Stomach smooth muscle (tissue), 2 donors: ENCODE data around the gene RPS6KA2.

Source experiments
- H3K27ac ChIP-seq: one replicate; pipeline ENCODE4 v1.7.0; 2013; ENCODE audit warnings: mild to moderate bottlenecking, low read length, inconsistent platforms
- H3K27me3 ChIP-seq, 2 donors: one replicate each; pipeline ENCODE4 v1.7.0; 2013; ENCODE audit warnings: low read length in 2 of 2; ENCODE audit not compliant: insufficient read depth in 2 of 2, control insufficient read depth in 1 of 2
- H3K36me3 ChIP-seq, 2 donors: one replicate each; pipeline ENCODE4 v1.7.0; 2013; ENCODE audit warnings: low read length in 2 of 2; ENCODE audit not compliant: control insufficient read depth in 2 of 2, insufficient read depth in 2 of 2
- H3K4me1 ChIP-seq: one replicate; pipeline ENCODE4 v1.7.0; 2013; ENCODE audit warnings: low read length; ENCODE audit not compliant: control insufficient read depth, insufficient read depth
- H3K4me3 ChIP-seq, 2 donors: one replicate each; pipeline ENCODE4 v1.7.0; 2013; ENCODE audit warnings: low read length in 2 of 2
- H3K9ac ChIP-seq, 2 donors: one replicate each; pipeline ENCODE4 v1.7.0; 2013; ENCODE audit warnings: low read length in 2 of 2, mild to moderate bottlenecking in 1 of 2
- H3K9me3 ChIP-seq, 2 donors: one replicate each; pipeline ENCODE4 v1.7.0; 2013; ENCODE audit warnings: low read length in 2 of 2; ENCODE audit not compliant: control insufficient read depth in 2 of 2
- donor health status: healthy.
- donor health status: Pancreatic carcinoma.

RPS6KA2 gene

GRCh38 chr6:166621114-166621540 lies 5.9 kb downstream of the RPS6KA2 start:
- Histone ChIP-seq H3K9me3 (no peaks in the 10 kb centered on the region), H3K9ac (no peak overlapping the region), H3K27me3 (no peaks in the 10 kb centered on the region), H3K27ac (peak overlapping the region; percentile 60), H3K4me3 (no peak overlapping the region), H3K4me1 (peaks cover 31% of the 10 kb centered on the region), H3K36me3 (no peaks in the 10 kb centered on the region)

GRCh38 chr6:166620478-166621113 lies 6.5 kb downstream of the RPS6KA2 start:
- no peaks in the 10 kb centered on the region for H3K36me3 ChIP-seq
- peak overlapping the region in 1 of 2 donors; percentile 26 for H3K9ac ChIP-seq
- no peaks in the 10 kb centered on the region for H3K9me3 ChIP-seq
- no peaks in the 10 kb centered on the region for H3K27me3 ChIP-seq
- H3K4me1 ChIP-seq: peaks cover 27% of the 10 kb centered on the region
- H3K4me3 ChIP-seq: peak overlapping the region in 1 of 2 donors; percentile 8
- H3K27ac ChIP-seq: peak overlapping the region; percentile 60

DNA sequence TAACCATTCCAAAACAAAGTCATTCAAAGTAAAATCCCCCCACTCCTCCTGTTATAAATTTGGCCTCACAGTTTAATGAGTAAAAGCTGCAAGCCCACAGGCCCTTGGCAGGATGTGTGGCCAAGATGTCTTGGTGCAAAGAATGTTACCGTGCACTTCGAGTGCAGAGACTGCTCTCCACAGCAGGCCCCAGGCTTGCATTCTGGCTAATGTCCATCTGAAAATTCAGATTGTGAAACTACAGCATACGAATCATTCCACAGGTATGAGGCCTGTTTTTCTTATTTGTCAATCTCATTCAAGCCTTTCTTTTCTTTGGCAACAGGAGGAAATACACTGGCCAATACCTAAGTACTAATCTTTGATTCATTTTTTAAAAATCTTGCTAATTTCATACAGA lies 7.1 kb downstream of the RPS6KA2 start:
- no peaks in the 10 kb centered on the region for H3K36me3 ChIP-seq
- no peaks in the 10 kb centered on the region for H3K9me3 ChIP-seq
- peak overlapping the region in 1 of 2 donors; percentile 23 for H3K4me3 ChIP-seq
- peak overlapping the region in 1 of 2 donors; percentile 26 for H3K9ac ChIP-seq
- H3K27ac ChIP-seq: peak overlapping the region; percentile 60
- H3K4me1 ChIP-seq: peaks cover 33% of the 10 kb centered on the region
- no peaks in the 10 kb centered on the region for H3K27me3 ChIP-seq

DNA sequence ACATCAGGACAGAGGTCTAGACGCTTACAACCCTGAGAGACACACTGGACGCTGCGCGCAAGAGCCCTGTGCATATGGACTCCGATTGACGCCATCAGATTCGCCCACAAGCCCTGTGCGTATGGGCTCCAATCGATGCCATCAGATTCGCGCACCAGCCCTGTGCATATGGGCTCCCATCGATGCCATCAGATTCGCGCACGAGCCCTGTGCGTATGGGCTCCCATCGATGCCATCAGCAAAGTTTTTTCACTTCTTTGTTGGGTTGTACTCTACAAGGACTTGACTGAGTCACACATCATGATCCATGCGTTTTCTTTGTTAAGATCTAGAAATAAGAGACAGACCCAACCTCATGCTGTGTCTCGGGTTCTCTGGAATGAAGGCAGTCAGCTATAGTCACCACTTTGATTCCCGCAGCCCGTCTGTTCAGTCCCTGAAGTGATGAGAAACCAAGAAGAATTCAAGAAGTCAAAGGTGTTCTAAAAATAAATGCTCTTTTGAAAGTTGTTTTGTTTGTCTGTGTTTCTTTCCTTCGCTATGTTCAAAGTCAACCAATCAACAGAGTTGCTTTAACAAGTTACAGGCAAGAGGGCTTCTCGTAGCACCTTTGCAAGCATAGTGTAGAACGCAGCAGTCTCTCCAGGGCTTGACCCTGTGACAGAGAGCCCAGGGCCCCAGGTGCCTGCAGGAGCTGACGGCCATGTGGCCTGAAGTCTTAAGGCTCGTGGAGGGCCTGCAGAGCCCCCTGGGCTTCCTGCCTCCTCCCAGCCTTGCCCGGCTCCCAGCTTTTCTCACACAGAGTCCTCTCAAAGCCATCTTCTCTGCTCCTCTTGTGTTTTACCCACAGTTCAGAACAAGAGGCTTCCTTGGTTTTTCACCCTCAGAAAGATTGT lies 7.9 kb downstream of the RPS6KA2 start:
- Histone ChIP-seq H3K9ac (peak overlapping the region in 1 of 2 donors; percentile 26), H3K4me1 (peaks cover 30% of the 10 kb centered on the region), H3K9me3 (no peaks in the 10 kb centered on the region)

DNA sequence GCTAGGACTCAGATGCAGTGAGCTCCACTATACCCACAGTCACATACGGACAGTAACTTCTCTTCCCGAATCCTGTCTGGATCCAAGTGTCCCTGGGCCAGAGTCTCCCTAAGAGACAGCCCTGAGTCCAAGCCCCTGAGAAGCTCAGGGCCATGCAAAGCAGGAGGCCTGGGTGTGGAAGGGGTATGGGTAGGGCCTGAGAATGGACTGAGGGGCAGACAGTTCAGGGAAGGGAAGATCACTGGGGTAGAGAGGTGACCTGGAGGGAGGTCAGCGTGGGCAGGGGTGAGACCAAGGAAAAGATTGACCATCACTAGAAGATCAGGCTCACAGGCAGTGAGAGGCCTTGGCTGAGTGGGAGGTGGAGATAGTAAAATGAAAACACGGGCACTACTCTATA lies 8.8 kb downstream of the RPS6KA2 start:
- Histone ChIP-seq H3K27ac (no peak overlapping the region), H3K9ac (no peak overlapping the region), H3K36me3 (no peaks in the 10 kb centered on the region), H3K27me3 (no peaks in the 10 kb centered on the region), H3K4me1 (peaks cover 30% of the 10 kb centered on the region), H3K4me3 (no peak overlapping the region), H3K9me3 (no peaks in the 10 kb centered on the region)

More for the DNA sequence above, 7.9 kb downstream of the RPS6KA2 start:
- H3K36me3 ChIP-seq: no peaks in the 10 kb centered on the region
- no peak overlapping the region for H3K4me3 ChIP-seq
- H3K27ac ChIP-seq: peak overlapping the region; percentile 60
- no peaks in the 10 kb centered on the region for H3K27me3 ChIP-seq

DNA sequence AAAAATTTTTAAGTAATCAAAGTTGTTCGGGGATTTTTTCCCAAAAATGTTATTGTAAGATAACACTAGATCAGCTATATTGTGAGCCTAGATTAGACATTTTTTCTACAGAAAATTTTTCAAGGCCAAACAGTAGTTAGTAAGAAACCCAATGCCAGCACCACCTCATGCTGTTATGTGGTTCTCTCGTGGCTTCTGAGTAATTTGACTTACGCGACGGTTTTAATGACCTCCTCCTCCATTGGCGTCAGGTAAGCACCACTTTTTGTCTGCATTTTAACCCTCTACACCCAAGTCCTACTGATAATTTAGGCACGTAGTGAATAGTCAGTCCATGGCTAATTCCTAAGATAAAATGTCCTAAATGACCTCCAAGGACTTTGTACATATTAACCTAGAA lies 9.7 kb downstream of the RPS6KA2 start:
- H3K9me3 ChIP-seq: no peaks in the 10 kb centered on the region
- H3K36me3 ChIP-seq: no peaks in the 10 kb centered on the region
- no peak overlapping the region for H3K27ac ChIP-seq
- no peak overlapping the region for H3K4me3 ChIP-seq
- H3K27me3 ChIP-seq: no peaks in the 10 kb centered on the region
- no peak overlapping the region for H3K9ac ChIP-seq
- peaks cover 33% of the 10 kb centered on the region for H3K4me1 ChIP-seq

DNA sequence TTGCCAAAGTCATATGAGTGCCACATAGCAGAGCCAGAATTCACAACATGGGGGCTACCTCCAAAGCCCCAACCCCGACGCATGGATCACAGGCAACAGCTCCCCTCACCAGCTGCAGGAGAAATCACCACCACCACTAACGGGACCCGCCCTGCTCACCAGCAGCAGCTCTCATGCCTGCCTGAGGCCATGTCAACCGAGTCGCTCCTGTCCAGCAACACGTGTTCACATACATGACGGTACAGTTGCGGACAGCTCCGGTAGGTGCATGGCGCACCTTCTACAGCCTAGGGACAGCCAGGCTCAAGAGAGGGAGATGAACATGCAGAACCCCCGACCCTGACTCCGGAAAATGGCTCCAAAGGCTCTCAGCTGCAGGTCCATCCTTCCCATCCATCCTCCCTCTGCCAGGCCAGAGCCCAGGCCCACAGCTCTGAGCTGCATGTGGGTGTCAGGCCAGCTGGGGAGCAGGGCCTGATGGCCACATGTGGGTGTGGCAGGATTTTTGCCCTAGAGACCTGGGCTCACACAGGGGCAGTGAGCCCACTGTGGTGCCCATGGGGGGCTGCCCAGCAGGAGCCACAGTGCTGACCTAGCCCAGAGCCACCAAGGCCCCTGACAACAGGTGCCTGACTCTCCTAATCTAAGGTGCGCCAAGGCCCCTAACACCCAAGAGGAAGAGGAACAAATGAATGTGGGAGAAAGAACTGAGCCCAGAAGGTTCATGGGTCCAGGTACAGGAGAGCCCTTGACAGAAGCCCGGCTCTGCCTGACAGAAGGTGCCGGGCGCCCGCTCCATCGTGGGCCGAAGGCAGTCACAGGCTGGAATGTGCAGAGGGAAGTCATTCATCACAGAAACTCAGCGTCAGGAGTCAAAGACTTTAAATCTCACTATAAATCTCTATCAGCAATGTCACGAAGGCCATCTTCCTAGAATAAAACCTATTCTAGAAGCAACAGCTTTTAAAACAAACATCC lies 10.5 kb downstream of the RPS6KA2 start:
- Histone ChIP-seq H3K27me3 (no peaks in the 10 kb centered on the region), H3K27ac (no peak overlapping the region), H3K9me3 (no peaks in the 10 kb centered on the region), H3K9ac (no peak overlapping the region), H3K4me3 (no peak overlapping the region), H3K4me1 (peaks cover 34% of the 10 kb centered on the region), H3K36me3 (no peaks in the 10 kb centered on the region)

- no peaks in the 10 kb centered on the region for H3K36me3 ChIP-seq
- peaks cover 24% of the 10 kb centered on the region for H3K4me1 ChIP-seq
- no peaks in the 10 kb centered on the region for H3K9me3 ChIP-seq
- H3K27me3 ChIP-seq: no peaks in the 10 kb centered on the region
- H3K9ac ChIP-seq: no peak overlapping the region
- H3K4me3 ChIP-seq: no peak overlapping the region
- H3K27ac ChIP-seq: peak overlapping the region; percentile 6
These were observed 11.8 kb downstream of the RPS6KA2 start for GRCh38 chr6:166615059-166615770.

GRCh38 chr6:166614589-166614988 lies 12.5 kb downstream of the RPS6KA2 start:
- H3K36me3 ChIP-seq: no peaks in the 10 kb centered on the region
- H3K4me1 ChIP-seq: peaks cover 21% of the 10 kb centered on the region
- H3K9ac ChIP-seq: no peak overlapping the region
- H3K9me3 ChIP-seq: no peaks in the 10 kb centered on the region
- no peak overlapping the region for H3K4me3 ChIP-seq
- no peaks in the 10 kb centered on the region for H3K27me3 ChIP-seq
- peak overlapping the region; percentile 6 for H3K27ac ChIP-seq

DNA sequence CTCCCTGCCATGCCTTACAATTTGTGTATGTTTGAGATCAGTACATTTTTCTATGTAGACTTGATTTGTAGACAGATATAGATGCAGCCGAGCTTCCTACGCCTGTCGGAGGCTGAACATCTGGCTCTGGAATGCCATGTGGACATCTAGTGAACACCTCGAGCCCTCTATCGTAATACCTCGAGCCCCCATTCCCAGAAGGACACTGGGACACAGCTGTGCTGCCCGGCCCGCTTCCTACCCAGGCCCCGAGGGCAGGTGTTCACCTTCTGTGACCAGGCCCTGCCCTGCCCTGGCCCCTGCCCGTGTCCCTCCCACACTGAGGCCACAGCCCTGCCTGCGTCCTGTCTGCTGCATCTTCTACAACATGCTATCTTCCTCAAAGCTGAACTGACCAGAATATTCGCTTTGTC lies 12.9 kb downstream of the RPS6KA2 start:
- Histone ChIP-seq H3K27me3 (no peaks in the 10 kb centered on the region), H3K4me3 (no peak overlapping the region), H3K36me3 (no peaks in the 10 kb centered on the region), H3K9me3 (no peaks in the 10 kb centered on the region), H3K4me1 (peaks cover 17% of the 10 kb centered on the region), H3K27ac (no peak overlapping the region), H3K9ac (no peak overlapping the region)
